RWPE1 (cell line): ENCODE results near the gene LRSAM1.

Source experiments
- CTCF ChIA-PET: fragments of 350-600 bp; sonication (Branson Sonifier 250); formaldehyde crosslinking; extraction: SDS; loops from one replicate; lab custom pipeline; 2021; lab: Yijun Ruan, JAX
- POLR2A ChIA-PET: fragments of 400-600 bp; formaldehyde crosslinking; extraction: SDS; loops from one replicate; lab custom pipeline; 2020; ENCODE audit warnings: antibody characterized with exemption; ENCODE audit not compliant: low non-redundant PET; lab: Yijun Ruan, JAX
- DNase-seq: peaks from one replicate; pipeline ENCODE4 v3.0.0; 2012; ENCODE audit warnings: low spot score
- H3K27ac ChIP-seq: fragments of 450-650 bp; 2 replicates; pipeline ENCODE4 v1.5.1; 2017
- TF ChIP-seq, protein P1 (sequence below): fragments of 450-650 bp; conservative IDR thresholded peaks from 2 replicates; pipeline ENCODE4 v1.5.1; 2017; ENCODE audit warnings: low read depth, mild to moderate bottlenecking

Gene LRSAM1

DNA sequence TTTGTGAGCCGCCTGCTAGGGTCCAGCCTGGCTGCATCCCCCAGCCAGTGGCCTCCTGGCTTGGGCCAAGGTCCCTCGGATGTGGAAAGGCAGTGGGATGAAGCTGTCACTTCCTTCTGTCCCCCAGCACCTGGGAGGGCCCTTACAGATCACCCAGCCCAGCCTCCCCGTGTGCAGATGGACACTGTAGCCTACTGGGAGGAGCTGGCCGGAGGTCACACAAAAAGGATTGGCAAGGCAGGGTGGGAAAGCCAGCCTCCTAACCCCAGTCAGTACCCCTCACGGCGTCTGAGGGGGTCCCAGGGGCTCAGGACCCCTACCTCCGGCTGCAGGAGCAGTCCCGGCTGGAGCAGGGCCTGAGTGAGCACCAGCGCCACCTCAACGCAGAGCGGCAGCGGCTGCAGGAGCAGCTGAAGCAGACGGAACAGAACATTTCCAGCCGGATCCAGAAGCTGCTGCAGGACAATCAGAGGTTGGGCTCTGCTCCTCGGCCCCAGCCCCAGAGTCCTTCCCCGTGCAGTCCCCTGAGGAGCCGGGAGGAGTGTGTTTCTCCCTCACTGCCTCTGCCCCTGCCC, 28.3 kb downstream of the LRSAM1 start:
- DNase-seq = no peak
- H3K27ac ChIP-seq = peak overlapping the region; percentile 9
- TF ChIP-seq, protein P1, sequence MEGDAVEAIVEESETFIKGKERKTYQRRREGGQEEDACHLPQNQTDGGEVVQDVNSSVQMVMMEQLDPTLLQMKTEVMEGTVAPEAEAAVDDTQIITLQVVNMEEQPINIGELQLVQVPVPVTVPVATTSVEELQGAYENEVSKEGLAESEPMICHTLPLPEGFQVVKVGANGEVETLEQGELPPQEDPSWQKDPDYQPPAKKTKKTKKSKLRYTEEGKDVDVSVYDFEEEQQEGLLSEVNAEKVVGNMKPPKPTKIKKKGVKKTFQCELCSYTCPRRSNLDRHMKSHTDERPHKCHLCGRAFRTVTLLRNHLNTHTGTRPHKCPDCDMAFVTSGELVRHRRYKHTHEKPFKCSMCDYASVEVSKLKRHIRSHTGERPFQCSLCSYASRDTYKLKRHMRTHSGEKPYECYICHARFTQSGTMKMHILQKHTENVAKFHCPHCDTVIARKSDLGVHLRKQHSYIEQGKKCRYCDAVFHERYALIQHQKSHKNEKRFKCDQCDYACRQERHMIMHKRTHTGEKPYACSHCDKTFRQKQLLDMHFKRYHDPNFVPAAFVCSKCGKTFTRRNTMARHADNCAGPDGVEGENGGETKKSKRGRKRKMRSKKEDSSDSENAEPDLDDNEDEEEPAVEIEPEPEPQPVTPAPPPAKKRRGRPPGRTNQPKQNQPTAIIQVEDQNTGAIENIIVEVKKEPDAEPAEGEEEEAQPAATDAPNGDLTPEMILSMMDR = no peak
- CTCF ChIA-PET = interaction anchor here (0.5 to 1.4 kb wide), 4 partner anchors 22 to 111 kb away, joined by 3 to 5 read pairs (median 4); no protein-coding TSS in a partner anchor
- POLR2A ChIA-PET = no interaction called here

DNA sequence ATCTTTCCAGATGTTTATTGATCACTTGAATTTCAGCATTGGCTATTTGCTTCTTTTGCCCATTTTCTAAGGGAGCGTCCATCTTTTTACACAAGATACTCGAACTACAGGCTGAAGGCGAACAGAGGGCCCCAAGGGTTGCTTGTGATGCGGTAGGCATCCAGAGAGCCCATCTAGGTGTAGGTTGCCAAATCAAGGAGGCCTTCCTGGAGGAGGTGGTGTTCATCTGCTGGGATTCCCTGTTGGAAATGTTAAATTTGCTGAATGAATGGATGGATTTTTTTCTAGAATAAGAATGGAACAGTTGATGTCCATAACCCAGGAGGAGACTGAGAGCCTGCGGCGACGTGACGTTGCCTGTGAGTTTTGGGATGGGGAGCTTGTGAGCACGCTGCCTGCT, 31.4 kb downstream of the LRSAM1 start:
- TF ChIP-seq, protein P1 = no peak
- no peak for DNase-seq
- H3K27ac ChIP-seq = 0 out of 2 replicates have a peak overlapping the region, but pooled peaks have one; percentile 2
- CTCF ChIA-PET = interaction anchor here (0.6 to 1.0 kb wide), 2 partner anchors 10 to 94 kb away, joined by 5 to 7 read pairs; no protein-coding TSS in a partner anchor
- POLR2A ChIA-PET = no interaction called here

DNA sequence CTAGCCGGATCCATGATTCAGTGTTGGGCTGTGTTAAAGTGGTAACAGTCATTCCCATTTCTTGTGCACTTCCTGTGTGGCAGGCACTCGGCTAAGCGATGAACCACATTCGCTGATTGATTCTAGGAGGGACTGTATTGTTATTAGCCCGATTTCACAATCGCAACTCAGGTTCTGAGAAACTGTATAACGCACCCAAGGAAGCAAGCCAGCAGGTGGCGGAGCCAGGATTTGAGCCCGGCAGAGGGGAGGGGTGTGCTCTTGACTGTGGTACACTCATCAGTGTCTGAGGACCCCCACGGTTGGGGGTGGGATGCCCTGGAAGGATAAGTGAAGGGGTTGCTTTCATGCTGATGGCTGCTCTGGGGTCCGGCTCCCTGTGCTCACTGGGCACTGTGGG, 34.7 kb downstream of the LRSAM1 start:
- CTCF ChIA-PET = no interaction called here
- peak overlapping the region; percentile 14 for H3K27ac ChIP-seq
- TF ChIP-seq, protein P1 = no peak
- POLR2A ChIA-PET = no interaction called here
- DNase-seq = no peak

DNA sequence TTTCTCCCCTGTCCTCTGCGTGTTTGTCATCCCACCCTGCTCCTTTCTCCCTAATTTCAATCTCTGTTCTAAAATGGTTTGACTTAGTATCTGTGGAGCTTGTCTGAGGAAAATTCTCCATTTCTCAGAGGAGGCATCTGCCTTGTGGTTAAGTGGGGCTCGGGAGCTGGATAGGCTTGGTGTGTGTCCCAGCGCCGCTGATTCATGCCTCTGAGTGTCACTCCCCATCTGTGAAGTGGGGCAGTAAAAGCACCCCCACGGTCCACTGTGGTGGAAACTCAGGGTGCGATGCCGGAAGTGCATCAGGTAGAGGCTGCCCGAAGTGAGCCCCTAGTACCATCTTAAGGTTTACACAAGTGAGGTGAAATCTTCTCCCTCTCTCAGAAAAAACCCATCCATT, 37.6 kb downstream of the LRSAM1 start:
- POLR2A ChIA-PET = no interaction called here
- CTCF ChIA-PET = interaction anchor here (0.6 kb wide), 1 partner anchor 115 kb away, joined by 5 read pairs; no protein-coding TSS in a partner anchor
- DNase-seq = no peak
- peak overlapping the region; percentile 9 for H3K27ac ChIP-seq
- TF ChIP-seq, protein P1 = no peak

DNA sequence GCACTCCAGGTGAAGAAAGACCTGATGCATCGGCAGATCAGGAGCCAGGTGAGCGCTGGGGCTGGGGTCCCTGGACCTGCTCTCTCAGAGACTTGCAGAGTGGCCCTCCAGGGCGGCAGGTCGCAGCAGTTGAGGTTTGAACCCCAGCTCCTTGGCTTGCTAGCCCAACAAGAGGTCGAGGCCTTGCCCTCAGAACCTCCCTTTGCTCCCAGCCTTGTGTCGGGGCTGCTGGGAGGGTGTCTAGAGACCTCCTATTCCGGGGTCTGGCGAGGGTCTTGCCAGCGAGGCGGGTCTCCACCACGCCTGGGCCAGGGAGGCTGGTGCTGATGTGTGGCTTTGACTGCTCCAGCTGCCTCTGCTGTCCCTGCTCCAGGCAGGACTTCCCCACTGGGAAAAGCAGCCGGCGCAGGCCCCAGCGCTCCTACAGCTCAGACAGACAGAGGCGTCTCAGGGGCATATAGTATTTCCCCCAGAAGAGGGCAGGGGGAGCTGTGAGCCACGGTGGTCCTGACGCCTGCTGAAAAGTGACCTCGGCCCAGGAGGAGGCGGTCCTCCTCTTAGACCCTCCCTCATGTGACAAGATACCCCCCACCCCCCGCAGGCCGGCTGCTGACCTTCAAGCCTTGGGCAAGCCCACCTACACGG, 38.3 kb downstream of the LRSAM1 start:
- POLR2A ChIA-PET = no interaction called here
- CTCF ChIA-PET = interaction anchor here (0.6 kb wide), 2 partner anchors 49 to 121 kb away, joined by 5 to 7 read pairs; no protein-coding TSS in a partner anchor
- H3K27ac ChIP-seq = peak overlapping the region; percentile 9; the same call in 1 of the 2 replicates
- no peak for DNase-seq
- TF ChIP-seq, protein P1 = no peak

DNA sequence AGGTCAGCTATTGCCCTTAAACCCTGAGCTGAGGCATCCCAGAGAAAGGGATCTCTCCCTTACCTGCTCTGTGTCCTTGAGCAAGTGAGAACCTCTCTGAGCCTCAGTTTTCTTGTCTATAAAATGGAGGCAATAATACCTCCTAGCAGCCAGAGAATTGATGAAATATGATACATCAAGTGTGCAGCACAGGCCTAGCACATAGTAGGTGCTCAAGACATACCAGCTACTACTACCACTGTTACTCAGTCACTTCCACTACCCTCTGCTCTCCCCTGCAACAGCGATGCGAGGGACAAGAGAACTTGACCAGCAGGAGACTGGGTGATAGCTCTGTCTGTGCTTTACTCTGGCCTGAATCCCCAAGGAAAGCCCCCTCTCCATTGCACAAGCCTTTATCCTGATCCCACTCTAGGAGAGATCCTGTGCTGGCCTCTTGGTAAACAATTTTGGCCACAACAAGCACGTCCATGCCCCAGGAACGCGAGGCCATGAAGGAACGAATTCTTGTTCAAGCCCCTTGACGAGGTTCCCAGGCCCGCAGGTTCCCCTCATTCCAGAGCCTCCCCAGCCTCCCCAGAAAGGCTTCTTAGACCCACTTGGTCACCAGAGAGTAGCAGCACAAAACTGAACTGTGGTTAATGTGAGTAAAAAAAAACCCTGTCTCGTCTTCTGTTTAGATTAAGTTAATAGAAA, 39.4 kb downstream of the LRSAM1 start:
- ChIA-PET CTCF (interaction anchor here (0.6 to 1.0 kb wide), 4 partner anchors 10 to 93 kb away, joined by 3 to 5 read pairs (median 3); no protein-coding TSS in a partner anchor), POLR2A (no interaction called here)
- TF ChIP-seq, protein P1 = no peak
- H3K27ac ChIP-seq = peak overlapping the region; percentile 93
- no peak for DNase-seq
